ENCODE measurements around the gene ATP11A. TPM values are rescaled to one million over a fixed set of nuclear protein-coding genes. Genes with fewer than 3 reads are reported as not detected.

ATP11A gene
- total RNA-seq, 1 experiment from 2014 or later = 80.4 TPM

- H3K4me1 ChIP-seq (ENCODE audit: control insufficient read depth in 1 of 2, insufficient read depth in 2 of 2, low read length in 2 of 2) = peaks cover 5 to 13% of the 10 kb centered on the region in 2 experiments
- H3K79me2 ChIP-seq (ENCODE audit: insufficient read depth, low read length) = no peaks in the 10 kb centered on the region
- H3K4me2 ChIP-seq (ENCODE audit: low read length) = no peak overlapping the region
- H3K9me2 ChIP-seq (ENCODE audit: insufficient read depth) = no peaks in the 10 kb centered on the region
- H4K20me1 ChIP-seq (ENCODE audit: insufficient read depth) = no peaks in the 10 kb centered on the region
- no TSS peak for BruUV-seq (replicated peaks)
- H2AFZ ChIP-seq (ENCODE audit: low read depth, low read length, poor library complexity, severe bottlenecking) = no peak overlapping the region
- ATAC-seq (no peak), DNase-seq (ENCODE audit: low read depth, low spot score) (no peak)
- H3K36me3 ChIP-seq (ENCODE audit: control insufficient read depth in 1 of 2, insufficient read depth in 2 of 2, low read length in 2 of 2) = no peaks in the 10 kb centered on the region
- H3K4me3 ChIP-seq (replicated peaks in 1 of 2; ENCODE audit: low read depth in 1 of 2, low read length in 2 of 2) = no peak overlapping the region
- RAD21 ChIA-PET (ENCODE audit: low non-redundant PET in 1 of 2, low total read pairs in 2 of 2, uncharacterized antibody in 2 of 2, unreplicated experiment in 2 of 2) = no interaction called here
- CTCF ChIA-PET = no interaction called here
- no peaks in the 10 kb centered on the region for H3K9me3 ChIP-seq (ENCODE audit: control insufficient read depth in 1 of 2, insufficient read depth in 1 of 2, low read depth in 1 of 2, low read length in 2 of 2)
- H3K27me3 ChIP-seq (ENCODE audit: insufficient read depth, low read length) = no peaks in the 10 kb centered on the region
- POLR2A ChIA-PET = no interaction called here
- H3K27ac ChIP-seq (ENCODE audit: low read depth, low read length) = no peak overlapping the region
- H3K9ac ChIP-seq (ENCODE audit: low read length) = no peak overlapping the region
- intact Hi-C loops (cut with micrococcal nuclease) = no loop called here
- no peak for TF ChIP-seq POLR2AphosphoS5 (IDR thresholded peaks at IDR 0.05; ENCODE audit: low read depth, low read length)
- no peak for TF ChIP-seq ELF1 (IDR thresholded peaks at IDR 0.05; ENCODE audit: borderline replicate concordance, low read depth)
- no peak for TF ChIP-seq EGR1 (IDR thresholded peaks at IDR 0.05; ENCODE audit: low read depth)
- no peak for TF ChIP-seq YY1 (IDR thresholded peaks at IDR 0.05; ENCODE audit: extremely low read depth, insufficient replicate concordance, low read depth, low read length)
- no peak for TF ChIP-seq MAX (IDR thresholded peaks at IDR 0.05)
- TF ChIP-seq SRF (IDR thresholded peaks at IDR 0.05; ENCODE audit: low read depth) = no peak
- no peak for TF ChIP-seq EZH2phosphoT487 (IDR thresholded peaks at IDR 0.05; ENCODE audit: borderline replicate concordance)
- no peak for TF ChIP-seq FOSL1 (IDR thresholded peaks at IDR 0.05; ENCODE audit: low read depth)
- TF ChIP-seq EZH2 (IDR thresholded peaks at IDR 0.05) = no peak
- no peak for TF ChIP-seq POLR2A (IDR thresholded peaks at IDR 0.05; ENCODE audit: borderline replicate concordance, extremely low read depth, insufficient read depth, insufficient read length)
- no peak for TF ChIP-seq CBX3 (IDR thresholded peaks at IDR 0.05; ENCODE audit: low read depth)
- no peak for TF ChIP-seq ZNF274 (IDR thresholded peaks at IDR 0.05; ENCODE audit: low read depth, low read length)
- no peak for TF ChIP-seq SIN3A (IDR thresholded peaks at IDR 0.05; ENCODE audit: low read depth)
- no peak for TF ChIP-seq SP1 (IDR thresholded peaks at IDR 0.05; ENCODE audit: low read depth)
- no peak for TF ChIP-seq REST (IDR thresholded peaks at IDR 0.05; ENCODE audit: low read depth)
- TF ChIP-seq ATF3 (IDR thresholded peaks at IDR 0.05) = no peak
- TF ChIP-seq RAD21 (IDR thresholded peaks at IDR 0.05; ENCODE audit: low read depth) = no peak
- no peak for TF ChIP-seq ZBTB33 (IDR thresholded peaks at IDR 0.05; ENCODE audit: extremely low read depth, insufficient replicate concordance, low read length)
These were observed 212.3 kb downstream of the ATP11A start for GRCh38 chr13:112902101-112902651.

Data from HCT116 (cell line).